SK-N-SH treated with all-trans-retinoic acid at 6 μM for 48 hours (cell line): Measurements from ENCODE around the gene LSM4.

Experiments used
- CREB5 ChIP-seq: fragments of 250-450 bp; sonication (Bioruptor Pico); IDR thresholded peaks from 2 replicates; pipeline ENCODE4 v1.5.1; 2020; ENCODE audit warnings: low read depth, mild to moderate bottlenecking, moderate library complexity
- ZFP3 ChIP-seq: fragments of 250-450 bp; sonication (Bioruptor Pico); IDR thresholded peaks from 2 replicates; pipeline ENCODE4 v1.5.0; 2020; ENCODE audit warnings: mild to moderate bottlenecking, moderate library complexity
- ZFP30 ChIP-seq: fragments of 450-650 bp; formaldehyde crosslinking; IDR thresholded peaks from 2 replicates; pipeline ENCODE4 v1.5.0; 2022; ENCODE audit warnings: mild to moderate bottlenecking, moderate library complexity

DNA sequence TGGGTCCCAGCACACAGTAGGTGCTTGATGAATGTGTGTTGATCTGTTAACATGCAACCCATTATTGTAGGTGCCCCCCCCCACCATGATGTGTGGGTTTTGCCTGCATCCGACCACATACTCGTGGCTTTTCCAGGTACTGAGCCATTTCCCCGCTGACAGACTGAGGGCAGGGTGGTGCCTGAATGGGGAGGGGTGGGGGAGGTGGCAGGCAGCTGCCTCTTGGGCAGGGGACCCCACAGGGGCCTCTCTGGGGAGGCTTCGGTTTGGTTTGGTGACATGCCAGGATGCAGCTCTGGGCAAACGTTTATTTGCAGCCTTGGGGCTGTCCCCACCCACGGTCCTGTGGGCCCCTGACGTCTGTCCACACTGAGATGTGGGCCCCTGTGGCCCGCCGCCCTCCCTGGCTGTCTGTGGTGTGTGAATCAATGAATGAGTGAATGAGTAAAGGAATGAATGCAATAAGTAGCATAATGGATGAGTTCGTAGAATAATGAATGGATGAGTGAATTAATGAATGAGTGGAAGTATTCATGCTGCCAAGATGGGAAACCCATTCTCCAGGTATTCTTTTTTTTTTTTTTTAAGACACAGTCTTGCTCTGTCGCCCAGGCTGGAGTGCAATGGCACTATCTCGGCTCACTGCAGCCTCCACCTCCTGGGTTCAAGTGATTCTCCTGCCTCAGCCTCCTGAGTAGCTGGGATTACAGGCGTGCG, 32.4 kb downstream of the LSM4 start:
- TF ChIP-seq ZFP3 (CRISPR knock-in tag) (no peak), CREB5 (CRISPR knock-in tag) (no peak), ZFP30 (no peak)
